Measurements from ENCODE around the gene TEX53.

TEX53 gene

DNA sequence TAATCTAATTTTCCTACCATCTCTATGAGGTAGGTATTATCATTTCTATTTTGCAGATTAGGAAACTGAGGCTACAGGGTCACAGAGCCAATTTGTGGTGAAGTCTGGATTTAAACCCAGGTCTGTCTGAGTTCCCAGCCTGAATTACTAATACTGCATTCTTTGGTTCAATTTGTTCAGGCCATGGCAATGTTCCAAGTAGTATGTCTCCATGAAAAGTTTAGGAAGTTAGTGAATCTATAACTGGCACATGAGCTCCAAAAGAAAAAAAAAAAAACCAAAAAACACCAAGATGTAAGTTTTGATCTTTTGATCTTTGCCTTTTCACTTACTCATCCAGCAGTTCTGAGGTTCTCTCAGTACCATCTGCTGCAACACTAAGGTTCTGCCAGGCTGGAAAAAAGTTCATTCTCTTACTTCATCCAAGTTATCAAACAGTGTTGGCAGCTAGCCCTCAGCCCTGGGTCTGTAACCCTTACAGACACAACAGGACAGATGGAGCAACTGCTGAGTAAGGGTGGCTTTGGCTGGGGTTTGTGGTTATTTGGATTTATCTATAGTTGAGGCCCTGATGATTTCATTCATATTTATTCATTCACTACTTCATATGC is 50.9 kb downstream of the TEX53 start:
- DNase-seq (ENCODE audit: low read depth in 2 of 2), result peak; percentile 40 to 44

All from fibroblast of skin of left quadriceps (primary cell).